ENCODE data around the gene CBX1.

CBX1 gene

GRCh38 chr17:48101012-48101720 lies at the start of gene CBX1:
TSS of gene CBX1 (minus strand) at chr17:48101478. CDS start at chr17:48077004, 24,474 bp downstream.
- peak; percentile 73 for DNase-seq (ENCODE audit: low spot score)

GRCh38 chr17:48150597-48151001 lies 49.3 kb upstream of the CBX1 start:
- DNase-seq (ENCODE audit: low spot score) = no peak

DNA sequence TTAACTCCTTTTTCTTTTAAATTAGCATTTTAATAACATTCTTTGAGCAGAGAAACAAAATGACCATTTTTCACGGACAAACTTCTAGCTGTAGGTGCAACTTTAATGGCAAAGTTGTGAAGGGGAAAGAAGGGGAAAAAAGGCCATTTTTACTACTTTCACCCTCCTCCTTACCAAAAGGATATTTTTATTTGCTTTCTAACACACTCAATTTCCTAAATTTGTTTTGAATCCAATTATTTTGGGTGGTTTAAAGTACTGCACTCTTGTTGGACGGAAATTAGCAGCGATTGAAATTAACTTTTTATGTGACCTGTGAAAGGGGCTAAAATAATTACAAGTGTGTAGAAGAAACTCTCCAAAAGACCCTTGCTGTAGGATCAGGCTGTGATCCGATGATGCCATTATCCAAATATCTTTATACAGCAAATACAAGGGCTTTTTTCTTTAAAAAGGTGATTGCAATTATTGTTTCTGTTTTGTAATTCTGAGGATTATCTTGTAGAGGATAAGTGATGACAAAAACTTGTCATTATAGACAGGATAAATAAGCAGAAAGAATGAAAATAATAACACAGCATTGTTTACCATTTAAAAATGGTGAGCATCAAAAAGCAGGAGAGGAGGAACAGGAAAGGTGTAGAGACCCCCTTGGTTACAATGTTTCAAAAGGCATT lies 48.6 kb upstream of the CBX1 start:
- no peak for DNase-seq (ENCODE audit: low spot score)

- no peak for DNase-seq (ENCODE audit: low spot score)
Measured at GRCh38 chr17:48148854-48149786, 47.8 kb upstream of the CBX1 start.

GRCh38 chr17:48148029-48148770 lies 46.9 kb upstream of the CBX1 start:
- no peak for DNase-seq (ENCODE audit: low spot score)

GRCh38 chr17:48144976-48145798 lies 43.9 kb upstream of the CBX1 start:
- DNase-seq (ENCODE audit: low spot score) = no peak

DNA sequence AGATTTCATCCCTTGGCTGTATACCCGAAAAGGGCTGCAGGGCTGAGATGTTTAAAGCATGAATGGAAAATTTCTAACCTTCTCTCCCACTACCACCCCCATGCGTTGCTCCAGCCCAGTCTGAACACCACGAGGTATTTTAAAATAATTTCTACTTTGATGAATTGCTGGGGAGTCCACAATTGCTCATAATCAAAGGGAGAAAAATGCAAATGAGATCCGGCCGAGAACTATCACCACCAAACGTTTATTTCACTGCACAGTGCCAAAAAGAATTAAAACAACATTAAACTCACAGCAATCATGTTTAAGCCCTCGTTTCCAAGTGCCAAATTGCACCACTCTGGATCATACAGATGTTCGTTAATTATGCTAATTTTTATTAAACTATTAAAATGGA lies 43.0 kb upstream of the CBX1 start:
- DNase-seq (ENCODE audit: low spot score) = no peak

DNA sequence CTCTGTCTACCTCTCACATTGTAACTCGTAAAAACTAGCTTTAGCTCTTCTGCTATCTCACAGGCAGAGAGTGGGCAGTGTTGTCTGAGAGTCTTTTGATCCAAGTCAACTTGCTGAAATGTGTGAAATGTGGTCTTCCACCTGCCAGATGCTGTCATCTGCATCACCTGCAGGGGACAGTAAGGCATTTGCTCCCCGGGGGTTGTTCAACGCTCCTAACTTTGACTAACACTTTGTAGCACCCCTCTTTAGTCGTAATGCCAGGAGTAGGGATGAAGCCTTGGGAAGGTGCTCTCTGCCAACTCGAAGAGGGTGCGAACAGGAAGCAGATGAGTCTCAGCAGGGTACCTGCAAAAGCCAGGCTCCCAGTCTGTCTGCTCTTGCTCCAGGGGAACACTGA lies 42.4 kb upstream of the CBX1 start:
- DNase-seq (ENCODE audit: low spot score) = no peak

DNA sequence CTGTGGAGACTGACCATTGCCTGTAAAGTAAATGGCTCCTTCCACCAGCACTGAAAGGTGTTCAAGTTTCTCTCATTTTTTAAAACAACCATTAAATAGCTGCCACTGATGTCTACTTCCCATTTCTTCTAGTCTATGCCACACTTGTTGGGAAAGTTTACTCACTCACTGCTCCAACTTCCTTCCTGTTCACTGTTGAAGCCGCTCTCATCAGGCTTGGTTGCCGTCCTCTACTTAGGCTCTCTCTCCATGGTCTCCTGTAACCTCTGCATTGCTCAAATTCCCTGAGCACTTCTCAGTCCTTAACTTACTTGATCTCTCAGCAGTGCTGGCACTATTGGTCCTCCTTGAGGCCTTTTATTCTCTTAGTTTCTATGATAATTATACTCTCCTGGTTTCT lies 38.7 kb upstream of the CBX1 start:
- no peak for DNase-seq (ENCODE audit: low spot score)

DNA sequence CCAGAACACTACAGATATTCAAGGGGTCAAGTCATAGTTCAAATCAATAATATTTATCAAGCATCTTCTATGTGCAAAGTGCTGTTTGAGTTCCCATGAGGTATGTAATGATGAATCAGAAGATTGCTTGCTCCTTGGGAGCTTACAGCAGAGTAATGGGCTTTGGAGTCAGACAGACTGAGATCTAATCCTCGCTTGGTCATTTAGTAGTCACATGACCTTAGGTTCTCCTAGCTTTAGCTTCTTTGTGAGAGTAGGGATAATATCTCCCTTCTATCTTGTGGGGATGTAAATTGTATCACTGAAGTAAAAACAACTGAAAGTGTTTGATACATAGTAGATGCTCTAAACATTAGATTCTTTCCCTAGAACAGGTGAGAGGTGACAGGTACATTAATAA lies 36.4 kb upstream of the CBX1 start:
- DNase-seq (ENCODE audit: low spot score) = no peak

- DNase-seq (ENCODE audit: low spot score) = no peak
Measured at GRCh38 chr17:48134912-48135480, 33.7 kb upstream of the CBX1 start.

DNA sequence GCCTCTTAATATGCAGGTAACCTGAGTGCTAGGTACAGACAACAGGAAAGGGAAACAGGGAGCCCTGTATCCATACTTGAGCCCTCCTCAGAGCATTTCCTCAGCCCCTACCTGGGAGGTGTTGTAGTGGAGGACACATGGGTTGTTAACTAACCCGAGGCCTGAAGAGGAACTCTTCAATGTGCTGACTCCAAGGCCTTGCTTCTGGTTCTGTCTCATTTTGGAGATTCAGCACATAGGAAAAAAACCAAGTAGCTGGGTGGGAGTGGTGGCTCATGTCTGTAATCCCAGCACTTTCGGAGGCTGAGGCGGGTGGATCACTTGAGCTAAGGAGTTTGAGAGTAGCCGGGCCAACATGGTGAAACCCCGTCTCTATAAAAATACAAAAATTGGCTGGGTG lies 31.1 kb upstream of the CBX1 start:
- DNase-seq (ENCODE audit: low spot score) = no peak

DNA sequence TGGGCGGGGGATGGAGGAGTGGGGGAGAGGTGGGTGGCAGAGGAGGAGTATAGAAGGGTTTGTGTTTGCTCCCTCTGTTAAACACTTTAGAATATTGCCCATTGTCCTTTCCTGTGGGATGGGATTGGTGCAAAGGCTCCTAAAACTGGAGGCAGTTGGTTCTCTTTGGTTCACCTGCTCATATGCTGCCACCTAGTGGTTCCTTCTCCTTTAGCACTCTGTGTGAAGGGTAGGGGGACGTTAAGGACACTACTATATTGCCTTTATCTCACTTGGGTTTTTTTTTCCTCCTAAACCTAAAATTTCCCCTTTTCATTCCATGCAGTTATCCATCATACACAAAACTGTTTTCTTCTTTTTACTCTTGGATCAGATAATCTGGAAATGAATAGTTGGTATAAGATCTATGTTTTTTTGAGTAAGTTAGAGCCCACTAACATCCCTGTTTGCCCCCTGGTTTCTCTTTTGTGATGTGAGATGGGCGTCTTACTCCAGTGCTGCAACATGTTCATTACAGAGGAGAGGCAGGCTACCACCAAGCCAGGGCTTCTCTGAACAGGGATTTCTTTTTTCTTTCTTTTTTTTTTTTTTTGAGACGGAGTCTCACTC lies 30.0 kb upstream of the CBX1 start:
- peak; percentile 73 for DNase-seq (ENCODE audit: low spot score)

DNA sequence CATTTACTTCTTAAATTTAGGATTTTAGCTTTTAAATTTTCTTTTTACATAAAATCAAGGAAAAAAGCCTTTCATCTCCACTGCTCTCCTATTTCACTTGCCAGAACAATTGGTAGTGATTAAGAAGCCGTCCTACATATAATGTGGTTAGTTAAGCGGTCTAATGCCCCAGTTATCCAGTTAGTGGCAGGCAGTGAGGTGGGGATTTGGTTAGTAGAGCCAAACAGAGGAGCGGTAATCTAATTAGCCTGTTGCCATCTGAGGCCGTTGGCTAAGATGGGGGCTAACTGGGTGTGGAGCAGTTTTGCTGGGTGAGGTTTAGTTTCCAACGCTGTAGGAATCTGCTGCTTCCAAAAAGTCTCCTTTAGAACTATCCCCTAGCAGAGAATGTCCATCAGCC lies 28.7 kb upstream of the CBX1 start:
- DNase-seq (ENCODE audit: low spot score) = no peak

DNA sequence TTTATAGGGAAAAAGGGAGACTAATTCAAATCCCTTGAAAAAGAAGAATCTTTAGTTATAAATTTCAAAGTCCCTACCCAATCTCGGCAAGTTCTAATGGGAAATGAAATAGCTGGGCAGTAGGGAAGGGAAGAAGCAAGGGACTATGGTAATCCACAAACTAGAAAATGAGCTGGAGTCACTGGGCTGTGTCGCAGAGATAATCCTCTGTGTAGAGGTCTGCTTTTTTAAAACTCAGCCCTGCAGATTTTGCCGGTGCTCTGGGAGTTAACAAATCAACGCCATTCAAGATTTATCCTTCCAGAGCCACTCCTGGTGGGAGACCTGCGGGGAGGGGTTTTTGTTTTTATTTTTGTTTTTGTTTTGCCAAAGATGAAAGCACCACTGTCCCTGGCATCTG lies 27.1 kb upstream of the CBX1 start:
- DNase-seq (ENCODE audit: low spot score) = no peak

- no peak for DNase-seq (ENCODE audit: low spot score)
Measured at GRCh38 chr17:48127371-48128051, 26.2 kb upstream of the CBX1 start.

GRCh38 chr17:48126532-48126850 lies 25.2 kb upstream of the CBX1 start:
- no peak for DNase-seq (ENCODE audit: low spot score)

- DNase-seq (ENCODE audit: low spot score) = no peak
Measured at GRCh38 chr17:48125829-48126531, 24.7 kb upstream of the CBX1 start.

DNA sequence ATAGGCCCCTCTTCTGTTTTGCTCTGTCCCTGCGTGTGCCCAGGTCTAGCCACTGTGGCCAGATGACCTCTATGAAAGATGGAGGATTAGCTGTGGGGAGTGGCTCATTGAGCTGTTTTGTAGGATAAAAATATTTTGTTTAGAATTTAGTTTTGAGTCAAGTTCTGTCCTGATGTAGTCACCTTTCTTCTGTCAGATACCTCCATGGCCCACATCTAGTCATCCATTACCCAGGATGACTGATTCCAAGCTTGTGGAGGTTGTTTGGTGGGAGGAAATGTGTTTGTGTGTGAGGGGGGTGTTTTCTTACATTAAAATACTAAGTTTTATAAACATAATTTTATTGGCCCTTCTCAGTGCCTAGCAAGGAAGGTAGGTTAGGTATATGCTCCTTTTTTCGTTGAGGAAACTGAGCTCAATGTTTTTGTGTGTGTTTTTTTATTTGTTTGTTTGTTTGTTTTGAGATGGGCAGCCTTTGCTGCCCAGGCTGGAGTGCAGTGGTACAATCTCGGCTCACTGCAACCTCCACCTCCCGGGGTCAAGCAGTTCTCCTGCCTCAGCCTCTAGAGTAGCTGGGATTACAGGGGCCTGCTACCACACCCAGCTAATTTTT lies 22.6 kb upstream of the CBX1 start:
- no peak for DNase-seq (ENCODE audit: low spot score)
